ENCODE data around the gene SYT8. TPM values are rescaled to one million over a fixed set of nuclear protein-coding genes. Genes with fewer than 3 reads are reported as not detected.

Gene SYT8
- total and polyA plus RNA-seq, 2 experiments from 2014 or later = not detected

- Histone ChIP-seq H3K4me2 (no peak overlapping the region), H3K4me1 (ENCODE audit: insufficient read depth) (no peaks in the 10 kb centered on the region; the same call in 1 of the 2 replicates), H4K20me1 (replicated peaks; ENCODE audit: insufficient read depth) (no peaks in the 10 kb centered on the region), H3K9me2 (ENCODE audit: insufficient read depth) (no peaks in the 10 kb centered on the region), H3K4me3 (no peak overlapping the region), H3K36me3 (ENCODE audit: insufficient read depth) (no peaks in the 10 kb centered on the region), H3K79me2 (replicated peaks; ENCODE audit: insufficient read depth) (no peaks in the 10 kb centered on the region), H2AFZ (peak overlapping the region; percentile 76), H3K27me3 (ENCODE audit: insufficient read depth) (no peaks in the 10 kb centered on the region), H3K27ac (ENCODE audit: low read depth) (no peak overlapping the region), H3F3A (replicated peaks; ENCODE audit: low read depth) (no peaks in the 10 kb centered on the region)
- Mint-ChIP-seq H3K4me1 (0 out of 3 replicates have a peak, but pooled peaks cover 2% of the 10 kb centered on the region), H3K9me3 (no peaks in the 10 kb centered on the region), H3K36me3 (ENCODE audit: low read depth) (no peaks in the 10 kb centered on the region), H3K27ac (no peak overlapping the region), H3K4me3 (no peak overlapping the region), H3K27me3 (ENCODE audit: insufficient read depth, low read depth, poor library complexity) (peaks cover 4% of the 10 kb centered on the region)
- DNase-seq (ENCODE audit: low spot score) (peak; percentile 88), ATAC-seq (peak; percentile 89)
- TF ChIP-seq REST (IDR thresholded peaks at IDR 0.05; ENCODE audit: unreplicated experiment) (no peak), CTCF (conservative IDR thresholded peaks at IDR 0.05; ENCODE audit: low read depth in 2 of 2) (peak; percentile 60 to 91)
These were observed 2.6 kb downstream of the SYT8 start for GRCh38 chr11:1837171-1838076.

- no peak overlapping the region for H3K4me3 Mint-ChIP-seq
- Histone ChIP-seq H4K20me1 (replicated peaks; ENCODE audit: insufficient read depth) (no peaks in the 10 kb centered on the region), H3K36me3 (ENCODE audit: insufficient read depth) (no peaks in the 10 kb centered on the region), H3K4me3 (no peak overlapping the region), H3K27me3 (ENCODE audit: insufficient read depth) (no peaks in the 10 kb centered on the region), H2AFZ (peak overlapping the region; percentile 76; the same call in 1 of the 2 replicates), H3K9me2 (ENCODE audit: insufficient read depth) (no peaks in the 10 kb centered on the region), H3F3A (replicated peaks; ENCODE audit: low read depth) (no peaks in the 10 kb centered on the region), H3K27ac (ENCODE audit: low read depth) (no peak overlapping the region), H3K4me1 (ENCODE audit: insufficient read depth) (no peaks in the 10 kb centered on the region), H3K79me2 (replicated peaks; ENCODE audit: insufficient read depth) (no peaks in the 10 kb centered on the region), H3K4me2 (no peak overlapping the region)
- H3K4me1 Mint-ChIP-seq = 0 out of 3 replicates have a peak, but pooled peaks cover 2% of the 10 kb centered on the region
- no peaks in the 10 kb centered on the region for H3K9me3 Mint-ChIP-seq
- TF ChIP-seq ZNF114 (CRISPR knock-in tag; IDR thresholded peaks at IDR 0.05) (no peak), STAT1 (IDR thresholded peaks at IDR 0.05; ENCODE audit: unreplicated experiment) (no peak), ZNF331 (CRISPR knock-in tag; IDR thresholded peaks at IDR 0.05; ENCODE audit: low read depth) (no peak), CTCF (conservative IDR thresholded peaks at IDR 0.05; ENCODE audit: low read depth in 2 of 2) (no peak), POLR2AphosphoS5 (IDR thresholded peaks at IDR 0.05; ENCODE audit: low read depth) (no peak)
- no peak overlapping the region for H3K27ac Mint-ChIP-seq
- H3K27me3 Mint-ChIP-seq (ENCODE audit: insufficient read depth, low read depth, poor library complexity) = peaks cover 3% of the 10 kb centered on the region
- ATAC-seq (peak; percentile 15), DNase-seq (ENCODE audit: low spot score) (no peak)
- no peaks in the 10 kb centered on the region for H3K36me3 Mint-ChIP-seq (ENCODE audit: low read depth)
These were observed 3.3 kb downstream of the SYT8 start for GRCh38 chr11:1838077-1838425.

Data from GM23338 (cell line).